ENCODE results near the gene ZNF750. TPM values are rescaled to one million over a fixed set of nuclear protein-coding genes. Genes with fewer than 3 reads are reported as not detected.
A peak's percentile ranks its signal among the peaks of the same experiment; 100 is the strongest.

Gene ZNF750
- total RNA-seq, 1 donor from 2014 or later = 7.6 TPM

- peak; percentile 73 for DNase-seq
Observed at GRCh38 chr17:82859431-82860403, 19.9 kb upstream of the ZNF750 start.

- DNase-seq = no peak
Observed at GRCh38 chr17:82858376-82859126, 18.7 kb upstream of the ZNF750 start.

- DNase-seq = no peak
Observed at GRCh38 chr17:82856361-82856760, 16.5 kb upstream of the ZNF750 start.

GRCh38 chr17:82854226-82854625 is 14.4 kb upstream of the ZNF750 start:
- DNase-seq = no peak

GRCh38 chr17:82851381-82851780 is 11.6 kb upstream of the ZNF750 start:
- DNase-seq = no peak

- DNase-seq = no peak
Observed at GRCh38 chr17:82849076-82849945, 9.5 kb upstream of the ZNF750 start.

- DNase-seq = peak; percentile 82
Observed at GRCh38 chr17:82848022-82848592, 8.3 kb upstream of the ZNF750 start.

- no peak for DNase-seq
Observed at GRCh38 chr17:82846061-82846691, 6.4 kb upstream of the ZNF750 start.

GRCh38 chr17:82845163-82845807 is 5.5 kb upstream of the ZNF750 start:
- peak; percentile 60 for DNase-seq

- no peak for DNase-seq
Observed at GRCh38 chr17:82844796-82845162, 5.0 kb upstream of the ZNF750 start.

GRCh38 chr17:82843904-82844680 is 4.3 kb upstream of the ZNF750 start:
- DNase-seq = no peak

- no peak for DNase-seq
Observed at GRCh38 chr17:82841921-82842596, 2.2 kb upstream of the ZNF750 start.

GRCh38 chr17:82840431-82840831 is 609 bp upstream of the ZNF750 start:
- no peak for DNase-seq

GRCh38 chr17:82838386-82839063 is 1.3 kb downstream of the ZNF750 start:
- DNase-seq = peak; percentile 38

GRCh38 chr17:82837586-82838320 is 2.1 kb downstream of the ZNF750 start:
- no peak for DNase-seq

- DNase-seq = peak; percentile 55
Observed at GRCh38 chr17:82836823-82837357, 2.9 kb downstream of the ZNF750 start.

- peak; percentile 71 for DNase-seq
Observed at GRCh38 chr17:82835766-82836512, 3.9 kb downstream of the ZNF750 start.

Data from tongue (tissue), 2 donors.